ENCODE measurements around the gene PIGQ.

- no peak for TF ChIP-seq POLR2A (IDR thresholded peaks at IDR 0.05)
- no peak for TF ChIP-seq CTCF (IDR thresholded peaks at IDR 0.05)
Measured at GRCh38 chr16:632486-633335, 62.9 kb downstream of the PIGQ start.

Data from heart left ventricle (tissue), 13 donors.